ENCODE measurements around the gene PPP4R4.

GRCh38 chr14:94173885-94174603, at the start of gene PPP4R4:
- no peak for TF ChIP-seq CTCF (IDR thresholded peaks at IDR 0.05; ENCODE audit: insufficient read depth, low read length)
- TF ChIP-seq GABPA (IDR thresholded peaks at IDR 0.05; ENCODE audit: low read depth): no peak
- no peak for TF ChIP-seq REST (IDR thresholded peaks at IDR 0.05; ENCODE audit: insufficient replicate concordance, low read depth)
- TF ChIP-seq POLR2AphosphoS5 (IDR thresholded peaks at IDR 0.05; ENCODE audit: low read depth): no peak
- no peak for TF ChIP-seq SPI1 (IDR thresholded peaks at IDR 0.05; ENCODE audit: borderline replicate concordance, low read depth)

Measured in HL-60 (cell line).